K562 (cell line): ENCODE results near the gene AGPAT3. TPM values are rescaled to one million over a fixed set of nuclear protein-coding genes. Genes with fewer than 3 reads are reported as not detected.

Experiments
- C11orf30 ChIP-seq: fragments of 450-650 bp; IDR thresholded peaks from 2 replicates; pipeline ENCODE4 v1.6.1; 2016; ENCODE audit warnings: low read depth, mild to moderate bottlenecking
- CCAR2 ChIP-seq: fragments of 200-400 bp; formaldehyde crosslinking; IDR thresholded peaks from 2 replicates; pipeline ENCODE4 v1.6.1; 2017; ENCODE audit warnings: mild to moderate bottlenecking, low read depth, low read length
- DLX4 ChIP-seq: fragments of 250-450 bp; sonication (Bioruptor Pico); IDR thresholded peaks from 2 replicates; pipeline ENCODE4 v1.6.1; 2021; ENCODE audit warnings: mild to moderate bottlenecking
- EP300 ChIP-seq: IDR thresholded peaks from 2 replicates; pipeline ENCODE4 v1.6.1; 2012; ENCODE audit warnings: low read length, improper control_type of control experiment
- NCOR1 ChIP-seq: fragments of 450-650 bp; IDR thresholded peaks from 2 replicates; pipeline ENCODE4 v1.6.1; 2016; ENCODE audit warnings: mild to moderate bottlenecking, moderate library complexity
- NFIC ChIP-seq: fragments of 450-650 bp; IDR thresholded peaks from 2 replicates; pipeline ENCODE4 v1.6.1; 2017; ENCODE audit warnings: mild to moderate bottlenecking, inconsistent platforms
- PATZ1 ChIP-seq: fragments of 250-450 bp; sonication (Bioruptor Pico); IDR thresholded peaks from 2 replicates; pipeline ENCODE4 v1.5.0; 2020; ENCODE audit warnings: mild to moderate bottlenecking, borderline replicate concordance
- SMARCA5 ChIP-seq: fragments of 450-650 bp; IDR thresholded peaks from 2 replicates; pipeline ENCODE4 v1.6.1; 2016
- SOX6 ChIP-seq: fragments of 450-650 bp; IDR thresholded peaks from 2 replicates; pipeline ENCODE4 v1.6.1; 2014; ENCODE audit warnings: mild to moderate bottlenecking
- TAL1 ChIP-seq: fragments of 450-650 bp; IDR thresholded peaks from 2 replicates; pipeline ENCODE4 v1.6.1; 2016; ENCODE audit warnings: mild to moderate bottlenecking
- ZFP91 ChIP-seq: sonication (generic); formaldehyde crosslinking; IDR thresholded peaks from 2 replicates; pipeline ENCODE4 v1.8.0; 2022; ENCODE audit warnings: mild to moderate bottlenecking, missing genetic modification reagents
- ZNF175 ChIP-seq: fragments of 200-800 bp; sonication (Bioruptor generic); IDR thresholded peaks from 2 replicates; pipeline ENCODE4 v1.6.1; 2016; ENCODE audit warnings: low read depth, mild to moderate bottlenecking, missing genetic modification characterization, missing compliant biosample characterization
- ZNF77 ChIP-seq: fragments of 250-450 bp; sonication (Bioruptor Pico); IDR thresholded peaks from 2 replicates; pipeline ENCODE4 v1.5.0; 2020
- polyA plus RNA-seq, 8 experiments: library from polyadenylated mRNA; depleted of rRNA in 4 of 8; stranded (reverse) in 5 of 8; unstranded in 3 of 8; fragments of >200 nt; fragmentation: Nextera tagmentation in 2 of 8; fragmentation: Illumina TruSeq in 1 of 8; extraction: Ambion mirVana in 2 of 8; extraction: Trizol in 1 of 8; gene quantifications; 2 replicates each; pipeline versions ENCODE4 v1.2.1 to v1.2.3, GENCODE V29; 2011 to 2014; ENCODE audit warnings: inconsistent platforms in 1 of 8, missing spikeins in 1 of 8
- total RNA-seq, 7 experiments: library from RNA; depleted of rRNA in 6 of 7; stranded (reverse); fragments of >200 nt in 6 of 7; fragmentation: Illumina TruSeq in 2 of 7; extraction: Trizol in 2 of 7; gene quantifications; 2 replicates each; pipeline versions ENCODE4 v1.2.1 to v1.2.3, GENCODE V29; 2011 to 2021; ENCODE audit warnings: low replicate concordance in 1 of 7
- TF ChIP-seq, protein P1 (sequence below): fragments of 450-650 bp; formaldehyde crosslinking; IDR thresholded peaks from 2 replicates; pipeline ENCODE4 v1.4.0; 2020; ENCODE audit warnings: mild to moderate bottlenecking, moderate library complexity
- TF ChIP-seq, protein P2 (sequence below): fragments of 450-650 bp; IDR thresholded peaks from 2 replicates; pipeline ENCODE4 v1.6.1; 2017; ENCODE audit warnings: mild to moderate bottlenecking, moderate library complexity
- TF ChIP-seq, protein P3 (sequence below), 2 experiments: fragments of 150-350 bp in 1 of 2; IDR thresholded peaks; 2 replicates each; pipeline ENCODE4 v1.6.1; 2012 to 2016; ENCODE audit warnings: low read depth in 2 of 2, low read length in 2 of 2, mild to moderate bottlenecking in 1 of 2, moderate library complexity in 1 of 2

AGPAT3 gene
- total and polyA plus RNA-seq, 9 of the 15 experiments (the other 6 are each of a cell fraction or from before 2014, with no cell fraction given), result 1.5 to 88.4 (median 35.7) TPM

- TF ChIP-seq, protein P1, sequence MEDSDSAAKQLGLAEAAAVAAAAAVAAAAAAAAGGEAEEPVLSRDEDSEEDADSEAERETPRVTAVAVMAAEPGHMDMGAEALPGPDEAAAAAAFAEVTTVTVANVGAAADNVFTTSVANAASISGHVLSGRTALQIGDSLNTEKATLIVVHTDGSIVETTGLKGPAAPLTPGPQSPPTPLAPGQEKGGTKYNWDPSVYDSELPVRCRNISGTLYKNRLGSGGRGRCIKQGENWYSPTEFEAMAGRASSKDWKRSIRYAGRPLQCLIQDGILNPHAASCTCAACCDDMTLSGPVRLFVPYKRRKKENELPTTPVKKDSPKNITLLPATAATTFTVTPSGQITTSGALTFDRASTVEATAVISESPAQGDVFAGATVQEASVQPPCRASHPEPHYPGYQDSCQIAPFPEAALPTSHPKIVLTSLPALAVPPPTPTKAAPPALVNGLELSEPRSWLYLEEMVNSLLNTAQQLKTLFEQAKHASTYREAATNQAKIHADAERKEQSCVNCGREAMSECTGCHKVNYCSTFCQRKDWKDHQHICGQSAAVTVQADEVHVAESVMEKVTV (CRISPR knock-in tag), result no peak
- TF ChIP-seq NFIC (no peak), SOX6 (no peak), EP300 (no peak), CCAR2 (no peak), DLX4 (CRISPR knock-in tag) (no peak), ZFP91 (CRISPR knock-in tag) (no peak), C11orf30 (no peak), TAL1 (no peak), ZNF175 (no peak), NCOR1 (no peak), ZNF77 (CRISPR knock-in tag) (no peak), SMARCA5 (peak; percentile 64; the same call in 1 of the 2 replicates), PATZ1 (CRISPR knock-in tag) (no peak)
- TF ChIP-seq, protein P2, sequence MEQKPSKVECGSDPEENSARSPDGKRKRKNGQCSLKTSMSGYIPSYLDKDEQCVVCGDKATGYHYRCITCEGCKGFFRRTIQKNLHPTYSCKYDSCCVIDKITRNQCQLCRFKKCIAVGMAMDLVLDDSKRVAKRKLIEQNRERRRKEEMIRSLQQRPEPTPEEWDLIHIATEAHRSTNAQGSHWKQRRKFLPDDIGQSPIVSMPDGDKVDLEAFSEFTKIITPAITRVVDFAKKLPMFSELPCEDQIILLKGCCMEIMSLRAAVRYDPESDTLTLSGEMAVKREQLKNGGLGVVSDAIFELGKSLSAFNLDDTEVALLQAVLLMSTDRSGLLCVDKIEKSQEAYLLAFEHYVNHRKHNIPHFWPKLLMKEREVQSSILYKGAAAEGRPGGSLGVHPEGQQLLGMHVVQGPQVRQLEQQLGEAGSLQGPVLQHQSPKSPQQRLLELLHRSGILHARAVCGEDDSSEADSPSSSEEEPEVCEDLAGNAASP, result no peak
- TF ChIP-seq, protein P3, sequence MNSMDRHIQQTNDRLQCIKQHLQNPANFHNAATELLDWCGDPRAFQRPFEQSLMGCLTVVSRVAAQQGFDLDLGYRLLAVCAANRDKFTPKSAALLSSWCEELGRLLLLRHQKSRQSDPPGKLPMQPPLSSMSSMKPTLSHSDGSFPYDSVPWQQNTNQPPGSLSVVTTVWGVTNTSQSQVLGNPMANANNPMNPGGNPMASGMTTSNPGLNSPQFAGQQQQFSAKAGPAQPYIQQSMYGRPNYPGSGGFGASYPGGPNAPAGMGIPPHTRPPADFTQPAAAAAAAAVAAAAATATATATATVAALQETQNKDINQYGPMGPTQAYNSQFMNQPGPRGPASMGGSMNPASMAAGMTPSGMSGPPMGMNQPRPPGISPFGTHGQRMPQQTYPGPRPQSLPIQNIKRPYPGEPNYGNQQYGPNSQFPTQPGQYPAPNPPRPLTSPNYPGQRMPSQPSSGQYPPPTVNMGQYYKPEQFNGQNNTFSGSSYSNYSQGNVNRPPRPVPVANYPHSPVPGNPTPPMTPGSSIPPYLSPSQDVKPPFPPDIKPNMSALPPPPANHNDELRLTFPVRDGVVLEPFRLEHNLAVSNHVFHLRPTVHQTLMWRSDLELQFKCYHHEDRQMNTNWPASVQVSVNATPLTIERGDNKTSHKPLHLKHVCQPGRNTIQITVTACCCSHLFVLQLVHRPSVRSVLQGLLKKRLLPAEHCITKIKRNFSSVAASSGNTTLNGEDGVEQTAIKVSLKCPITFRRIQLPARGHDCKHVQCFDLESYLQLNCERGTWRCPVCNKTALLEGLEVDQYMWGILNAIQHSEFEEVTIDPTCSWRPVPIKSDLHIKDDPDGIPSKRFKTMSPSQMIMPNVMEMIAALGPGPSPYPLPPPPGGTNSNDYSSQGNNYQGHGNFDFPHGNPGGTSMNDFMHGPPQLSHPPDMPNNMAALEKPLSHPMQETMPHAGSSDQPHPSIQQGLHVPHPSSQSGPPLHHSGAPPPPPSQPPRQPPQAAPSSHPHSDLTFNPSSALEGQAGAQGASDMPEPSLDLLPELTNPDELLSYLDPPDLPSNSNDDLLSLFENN (IDR thresholded peaks at IDR 0.05; ENCODE audit: low read depth in 2 of 2, low read length in 2 of 2), result no peak
These were observed 37.9 kb upstream of the AGPAT3 start (continued) for GRCh38 chr21:43827015-43827611.
